ENCODE measurements around the gene CACUL1. TPM values are rescaled to one million over a fixed set of nuclear protein-coding genes. Genes with fewer than 3 reads are reported as not detected.

Gene CACUL1
- total and polyA plus RNA-seq, 10 donors = 4.3 to 56.7 (median 34.9) TPM

DNA sequence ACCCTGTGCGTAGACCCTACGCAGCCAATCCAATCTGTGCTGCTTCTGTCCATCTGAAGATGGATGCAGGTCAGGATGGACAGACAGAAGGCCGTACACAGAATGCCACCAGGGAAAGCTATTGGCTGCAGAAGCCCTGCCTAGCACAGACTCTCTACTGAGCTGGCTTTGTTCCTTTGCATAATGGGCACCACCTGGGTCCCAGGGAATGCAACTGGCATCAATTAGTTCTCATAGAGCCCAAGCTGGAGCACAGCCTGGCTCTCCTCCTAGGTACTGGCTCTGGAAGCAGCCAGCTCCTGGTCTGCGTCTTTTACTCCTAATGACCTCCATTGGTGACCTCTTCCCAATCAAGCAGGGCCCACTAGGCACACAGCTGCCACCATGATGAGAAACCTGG is 26.8 kb upstream of the CACUL1 start:
- Histone ChIP-seq H3K4me1 (no peaks in the 10 kb centered on the region), H3K27me3 (replicated peaks in 1 of 7) (peaks cover 0 to 15% (median 0%) of the 10 kb centered on the region in 7 donors), H3K36me3 (no peaks in the 10 kb centered on the region), H3K4me3 (no peak overlapping the region), H3K27ac (no peak overlapping the region), H3K9me3 (peaks cover 0 to 14% (median 9%) of the 10 kb centered on the region in 8 donors)
- WGBS, 5 donors = 89 to 97% (median 91%) methylated on average over 4 of the region's 4 CpGs
- intact Hi-C loops (cut with DNase I; ENCODE audit: low total_unique reads) = no loop called here
- no peak for DNase-seq
- no peak for TF ChIP-seq POLR2A (IDR thresholded peaks at IDR 0.05)
- TF ChIP-seq, protein P1, sequence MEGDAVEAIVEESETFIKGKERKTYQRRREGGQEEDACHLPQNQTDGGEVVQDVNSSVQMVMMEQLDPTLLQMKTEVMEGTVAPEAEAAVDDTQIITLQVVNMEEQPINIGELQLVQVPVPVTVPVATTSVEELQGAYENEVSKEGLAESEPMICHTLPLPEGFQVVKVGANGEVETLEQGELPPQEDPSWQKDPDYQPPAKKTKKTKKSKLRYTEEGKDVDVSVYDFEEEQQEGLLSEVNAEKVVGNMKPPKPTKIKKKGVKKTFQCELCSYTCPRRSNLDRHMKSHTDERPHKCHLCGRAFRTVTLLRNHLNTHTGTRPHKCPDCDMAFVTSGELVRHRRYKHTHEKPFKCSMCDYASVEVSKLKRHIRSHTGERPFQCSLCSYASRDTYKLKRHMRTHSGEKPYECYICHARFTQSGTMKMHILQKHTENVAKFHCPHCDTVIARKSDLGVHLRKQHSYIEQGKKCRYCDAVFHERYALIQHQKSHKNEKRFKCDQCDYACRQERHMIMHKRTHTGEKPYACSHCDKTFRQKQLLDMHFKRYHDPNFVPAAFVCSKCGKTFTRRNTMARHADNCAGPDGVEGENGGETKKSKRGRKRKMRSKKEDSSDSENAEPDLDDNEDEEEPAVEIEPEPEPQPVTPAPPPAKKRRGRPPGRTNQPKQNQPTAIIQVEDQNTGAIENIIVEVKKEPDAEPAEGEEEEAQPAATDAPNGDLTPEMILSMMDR (IDR thresholded peaks at IDR 0.05 in 8 of 11, conservative IDR thresholded peaks at IDR 0.05 in 3 of 11) = no peak
- TF ChIP-seq POLR2AphosphoS5 (IDR thresholded peaks at IDR 0.05) = no peak

GRCh38 chr10:118778727-118779126 is 24.0 kb upstream of the CACUL1 start:
- no peak for DNase-seq
- no peak overlapping the region for H3K27ac ChIP-seq
- intact Hi-C loops (cut with DNase I; ENCODE audit: low total_unique reads) = no loop called here
- H3K36me3 ChIP-seq = no peaks in the 10 kb centered on the region
- H3K4me3 ChIP-seq = no peak overlapping the region
- H3K9me3 ChIP-seq = peaks cover 0 to 19% (median 11%) of the 10 kb centered on the region in 8 donors
- 71 to 83% (median 75%) methylated on average over 7 of the region's 7 CpGs for WGBS, 5 donors
- H3K27me3 ChIP-seq (replicated peaks in 1 of 7) = peaks cover 0 to 7% (median 0%) of the 10 kb centered on the region in 7 donors
- H3K4me1 ChIP-seq = no peaks in the 10 kb centered on the region
- no peak for TF ChIP-seq POLR2A (IDR thresholded peaks at IDR 0.05)

DNA sequence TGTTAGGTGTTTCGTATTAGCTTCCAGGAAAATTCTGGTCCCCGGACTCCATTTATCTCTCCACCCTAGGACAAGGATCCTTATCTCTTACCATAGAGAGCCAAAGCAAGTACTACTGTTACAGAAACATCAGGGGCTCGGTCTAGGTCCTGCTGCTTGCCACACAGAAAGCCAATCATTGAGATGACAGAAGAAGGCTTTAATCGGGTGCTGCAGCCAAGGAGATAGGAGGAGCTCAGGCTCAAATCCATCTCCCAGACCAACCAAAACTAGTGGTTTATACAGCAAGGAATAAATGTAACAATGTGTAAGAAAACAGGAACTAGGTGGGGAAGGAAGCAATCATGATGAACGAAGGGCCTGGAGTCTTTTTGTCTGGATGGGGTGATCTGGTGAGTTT is 22.2 kb upstream of the CACUL1 start:
- Histone ChIP-seq H3K9me3 (peaks cover 0 to 19% (median 11%) of the 10 kb centered on the region in 8 donors), H3K4me1 (no peaks in the 10 kb centered on the region), H3K27ac (no peak overlapping the region), H3K27me3 (replicated peaks in 1 of 7) (peaks cover 0 to 7% (median 0%) of the 10 kb centered on the region in 7 donors), H3K36me3 (no peaks in the 10 kb centered on the region), H3K4me3 (no peak overlapping the region)
- DNase-seq = no peak
- WGBS, 5 donors = 58 to 79% (median 72%) methylated on average over 5 of the region's 5 CpGs
- intact Hi-C loops (cut with DNase I; ENCODE audit: low total_unique reads) = no loop called here
- TF ChIP-seq, protein P1 (IDR thresholded peaks at IDR 0.05 in 8 of 11, conservative IDR thresholded peaks at IDR 0.05 in 3 of 11) = no peak
- no peak for TF ChIP-seq POLR2A (IDR thresholded peaks at IDR 0.05)
- TF ChIP-seq POLR2AphosphoS5 (IDR thresholded peaks at IDR 0.05) = no peak

DNA sequence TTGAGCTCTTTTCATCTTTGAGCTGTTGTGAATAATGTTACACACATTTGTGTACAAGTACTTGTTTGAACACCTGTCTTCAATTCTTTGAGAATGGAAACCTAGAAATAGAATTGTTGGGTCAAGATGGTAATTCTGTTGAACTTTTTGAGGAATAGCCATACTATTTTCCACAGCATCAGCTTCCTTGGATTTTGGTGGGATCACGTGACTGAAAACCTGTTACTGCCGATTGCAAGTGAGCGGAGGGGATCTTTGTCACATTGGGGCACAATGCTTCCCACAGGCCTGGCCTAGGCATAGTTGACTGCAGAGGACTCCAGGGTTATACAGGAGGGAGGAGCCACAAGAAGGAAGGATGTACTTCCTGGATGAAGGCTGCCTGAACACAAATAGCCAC is 21.3 kb upstream of the CACUL1 start:
- intact Hi-C loops (cut with DNase I; ENCODE audit: low total_unique reads) = no loop called here
- no peaks in the 10 kb centered on the region for H3K4me1 ChIP-seq
- no peak overlapping the region for H3K27ac ChIP-seq
- H3K4me3 ChIP-seq = no peak overlapping the region
- H3K9me3 ChIP-seq = peaks cover 0 to 19% (median 11%) of the 10 kb centered on the region in 8 donors
- 92 to 100% (median 94%) methylated on average over 3 of the region's 3 CpGs for whole genome bisulfite sequencing, 5 donors
- TF ChIP-seq POLR2AphosphoS5 (IDR thresholded peaks at IDR 0.05) (no peak), POLR2A (IDR thresholded peaks at IDR 0.05) (no peak)
- TF ChIP-seq, protein P1 (IDR thresholded peaks at IDR 0.05 in 8 of 11, conservative IDR thresholded peaks at IDR 0.05 in 3 of 11) = no peak
- DNase-seq = no peak
- peaks cover 0 to 7% (median 0%) of the 10 kb centered on the region in 7 donors for H3K27me3 ChIP-seq (replicated peaks in 1 of 7)
- no peaks in the 10 kb centered on the region for H3K36me3 ChIP-seq

DNA sequence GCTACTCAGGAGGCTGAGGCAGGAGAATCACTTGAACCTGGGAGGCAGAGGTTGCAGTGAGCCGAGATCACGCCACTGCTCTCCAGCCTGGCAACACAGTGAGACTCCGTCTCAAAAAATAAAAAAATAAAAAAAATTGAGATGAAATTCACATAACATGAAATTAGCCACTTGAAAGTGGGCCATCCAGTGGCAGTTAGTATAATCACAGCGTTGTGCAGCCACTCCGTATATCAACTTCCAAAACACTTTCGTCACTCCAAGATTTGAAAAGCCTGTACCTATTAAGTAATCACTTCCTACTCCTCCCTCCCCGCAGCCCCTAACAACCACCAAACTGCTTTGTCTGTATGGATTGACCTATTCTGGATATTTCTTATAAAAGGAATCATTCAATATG is 20.7 kb upstream of the CACUL1 start:
- H3K4me1 ChIP-seq = no peaks in the 10 kb centered on the region
- H3K27ac ChIP-seq = no peak overlapping the region
- no peak overlapping the region for H3K4me3 ChIP-seq
- TF ChIP-seq POLR2AphosphoS5 (IDR thresholded peaks at IDR 0.05) = no peak
- no peak for TF ChIP-seq POLR2A (IDR thresholded peaks at IDR 0.05)
- TF ChIP-seq, protein P1 (IDR thresholded peaks at IDR 0.05 in 8 of 11, conservative IDR thresholded peaks at IDR 0.05 in 3 of 11) = no peak
- peaks cover 0 to 7% (median 0%) of the 10 kb centered on the region in 7 donors for H3K27me3 ChIP-seq (replicated peaks in 1 of 7)
- H3K9me3 ChIP-seq = peaks cover 0 to 19% (median 11%) of the 10 kb centered on the region in 8 donors
- no peaks in the 10 kb centered on the region for H3K36me3 ChIP-seq
- no peak for DNase-seq
- intact Hi-C loops (cut with DNase I; ENCODE audit: low total_unique reads) = no loop called here
- 65 to 88% (median 70%) methylated on average over 7 of the region's 7 CpGs for WGBS, 5 donors
